Mucosa of descending colon (tissue), 3 donors: ENCODE data around the gene CALML3. TPM values are rescaled to one million over a fixed set of nuclear protein-coding genes. Genes with fewer than 3 reads are reported as not detected.

Source experiments
- ATAC-seq: fragments of 200-7000 bp; cut with Tn5 transposase; one replicate; pipeline ENCODE4 v1.9.1; 2020; ENCODE audit warnings: mild to moderate bottlenecking, moderate library complexity
- DNase-seq, 3 donors: peaks; one replicate each; pipeline ENCODE4 v3.0.0-alpha.2; 2020
- H3K36me3 ChIP-seq: fragments of 200-600 bp; one replicate; pipeline ENCODE4 v1.8.0; 2021; ENCODE audit warnings: low read depth, mild to moderate bottlenecking
- H3K4me1 ChIP-seq: fragments of 200-600 bp; one replicate; pipeline ENCODE4 v1.8.0; 2021; ENCODE audit warnings: low read depth, mild to moderate bottlenecking
- H3K4me3 ChIP-seq: fragments of 200-600 bp; one replicate; pipeline ENCODE4 v1.8.0; 2021; ENCODE audit warnings: mild to moderate bottlenecking
- H3K9me3 ChIP-seq: fragments of 200-600 bp; one replicate; pipeline ENCODE4 v1.8.0; 2021; ENCODE audit warnings: mild to moderate bottlenecking
- intact Hi-C, 2 donors: fragments of 100-400 bp; cut with DNase I in 1 of 2; cut with micrococcal nuclease in 1 of 2; formaldehyde crosslinking; loops; one replicate each; pipeline versions ENCODE4 v1.11.0 to v1.11.1; 2022; cut with DNase I, micrococcal nuclease
- total RNA-seq, 3 donors: library from RNA; stranded (reverse); fragmentation: NEBNext Ultra II Directional in 2 of 3; extraction: Animal tissue kit (Norgen Biotek cat#: 25700) in 2 of 3; gene quantifications; one replicate each; pipeline versions ENCODE4 v1.2.1 to v1.2.4, GENCODE V29; 2021 to 2023
- TF ChIP-seq, protein P1 (sequence below): fragments of 200-600 bp; IDR thresholded peaks from one replicate; pipeline ENCODE4 v1.8.0; 2022; ENCODE audit warnings: antibody characterized with exemption, mild to moderate bottlenecking
- donor health status: DM: no; HTN: no; CAD: no; lungs with moderate emphysema.
- donor health status: DM: no; HTN: no; CAD: no.
- donor health status: DM: no; HTN: yes; CAD: no.

The CALML3 gene
- total RNA-seq, 3 donors from 2014 or later = 0.09 to 0.17 TPM; not detected in 1

DNA sequence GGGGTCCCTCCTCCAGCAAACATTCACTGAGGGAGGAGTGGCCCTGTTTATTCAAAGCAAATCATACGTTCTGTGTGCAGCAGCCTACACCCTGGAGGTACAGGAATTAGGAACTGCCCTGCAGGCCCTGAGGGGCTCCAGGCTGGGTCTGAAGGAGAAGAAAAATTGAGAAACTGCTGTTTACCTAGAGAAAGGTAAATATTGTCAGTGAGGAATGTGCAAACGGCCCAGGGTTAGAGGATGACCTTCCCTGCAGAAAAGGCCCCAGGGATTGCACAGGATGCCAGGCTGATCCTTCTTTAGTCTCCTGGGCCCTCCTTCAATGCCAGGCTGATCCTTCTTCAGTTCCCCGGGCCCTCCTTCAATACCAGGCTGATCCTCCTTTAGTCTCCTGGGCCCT, 31.1 kb upstream of the CALML3 start:
- H3K4me1 ChIP-seq = no peaks in the 10 kb centered on the region
- intact Hi-C loops = no loop called here
- no peak overlapping the region for H3K4me3 ChIP-seq
- TF ChIP-seq, protein P1, sequence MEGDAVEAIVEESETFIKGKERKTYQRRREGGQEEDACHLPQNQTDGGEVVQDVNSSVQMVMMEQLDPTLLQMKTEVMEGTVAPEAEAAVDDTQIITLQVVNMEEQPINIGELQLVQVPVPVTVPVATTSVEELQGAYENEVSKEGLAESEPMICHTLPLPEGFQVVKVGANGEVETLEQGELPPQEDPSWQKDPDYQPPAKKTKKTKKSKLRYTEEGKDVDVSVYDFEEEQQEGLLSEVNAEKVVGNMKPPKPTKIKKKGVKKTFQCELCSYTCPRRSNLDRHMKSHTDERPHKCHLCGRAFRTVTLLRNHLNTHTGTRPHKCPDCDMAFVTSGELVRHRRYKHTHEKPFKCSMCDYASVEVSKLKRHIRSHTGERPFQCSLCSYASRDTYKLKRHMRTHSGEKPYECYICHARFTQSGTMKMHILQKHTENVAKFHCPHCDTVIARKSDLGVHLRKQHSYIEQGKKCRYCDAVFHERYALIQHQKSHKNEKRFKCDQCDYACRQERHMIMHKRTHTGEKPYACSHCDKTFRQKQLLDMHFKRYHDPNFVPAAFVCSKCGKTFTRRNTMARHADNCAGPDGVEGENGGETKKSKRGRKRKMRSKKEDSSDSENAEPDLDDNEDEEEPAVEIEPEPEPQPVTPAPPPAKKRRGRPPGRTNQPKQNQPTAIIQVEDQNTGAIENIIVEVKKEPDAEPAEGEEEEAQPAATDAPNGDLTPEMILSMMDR = no peak
- H3K9me3 ChIP-seq = peaks cover 6% of the 10 kb centered on the region
- ATAC-seq (no peak), DNase-seq (no peak)
- H3K36me3 ChIP-seq = no peaks in the 10 kb centered on the region

DNA sequence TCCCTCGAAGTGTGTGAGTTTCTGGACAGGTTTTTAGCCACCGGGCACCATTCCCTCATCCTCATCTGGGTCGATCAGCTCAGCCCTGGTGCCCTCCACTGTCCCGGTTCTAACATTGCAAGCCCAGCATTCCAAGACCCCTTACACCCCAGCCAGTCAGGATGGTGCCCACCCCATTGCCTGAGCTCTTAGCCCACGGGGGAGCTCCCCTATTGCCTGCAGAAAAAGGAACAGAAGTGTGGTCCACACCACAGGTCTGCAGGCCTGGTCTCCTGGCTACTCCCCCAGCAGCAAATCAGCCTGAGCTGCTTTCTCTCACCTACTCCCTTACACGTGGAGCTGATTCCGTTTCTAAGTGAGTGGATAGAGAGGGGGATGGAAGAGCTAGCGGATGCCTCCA, 30.1 kb upstream of the CALML3 start:
- peaks cover 6% of the 10 kb centered on the region for H3K9me3 ChIP-seq
- H3K36me3 ChIP-seq = no peaks in the 10 kb centered on the region
- H3K4me3 ChIP-seq = no peak overlapping the region
- DNase-seq (no peak), ATAC-seq (no peak)
- no peaks in the 10 kb centered on the region for H3K4me1 ChIP-seq
- intact Hi-C loops = no loop called here
- TF ChIP-seq, protein P1 = no peak

DNA sequence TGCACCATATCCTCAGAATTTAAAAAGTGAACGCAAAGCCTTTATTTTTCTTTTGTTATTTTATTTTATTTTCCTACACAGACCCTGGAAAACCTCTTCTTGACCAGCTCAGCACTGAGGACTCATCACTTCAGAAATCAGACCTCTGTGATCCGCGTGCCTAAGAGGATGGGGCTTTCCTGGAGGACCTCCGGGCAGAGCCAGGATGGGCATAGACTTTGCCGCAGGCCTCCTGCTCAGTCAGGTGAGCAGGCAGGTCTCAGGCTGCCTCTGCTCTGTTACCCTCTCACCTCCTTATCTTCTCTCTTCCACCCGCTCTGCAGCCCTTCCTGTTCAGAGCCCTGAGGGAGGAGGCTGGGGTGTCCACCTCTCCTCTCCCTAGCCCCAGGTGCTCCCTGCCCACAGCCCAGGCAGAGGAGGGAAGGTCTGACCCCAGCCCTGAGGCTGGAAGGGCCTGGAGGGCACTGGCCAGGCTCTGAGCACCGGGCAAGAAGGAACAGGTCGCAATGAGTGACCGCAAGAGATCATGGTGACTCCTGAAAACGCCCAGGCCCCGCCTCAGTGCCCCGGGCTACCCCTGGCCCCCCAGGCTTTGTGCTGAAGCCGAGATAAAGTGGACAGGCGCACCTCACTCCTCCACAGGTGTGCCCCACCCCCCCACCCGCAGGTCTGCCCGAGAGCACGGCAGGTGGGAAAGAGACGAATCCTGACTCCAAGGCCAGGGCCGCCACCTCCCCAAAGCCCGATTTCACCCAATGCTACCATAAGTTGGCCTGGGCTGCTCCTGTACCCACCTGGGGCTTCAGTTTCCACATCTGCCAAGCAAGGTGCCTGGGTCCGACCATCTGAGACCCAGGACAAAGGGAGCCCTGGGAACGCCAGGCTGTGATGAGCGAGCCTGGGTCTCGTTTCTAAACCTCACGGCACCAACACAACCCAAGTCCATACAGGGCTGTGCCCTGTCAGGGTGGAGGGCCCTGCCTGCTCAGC, 28.2 kb upstream of the CALML3 start:
- DNase-seq (no peak), ATAC-seq (no peak)
- H3K9me3 ChIP-seq = peaks cover 6% of the 10 kb centered on the region
- no peaks in the 10 kb centered on the region for H3K4me1 ChIP-seq
- intact Hi-C loops = no loop called here
- H3K36me3 ChIP-seq = no peaks in the 10 kb centered on the region
- no peak overlapping the region for H3K4me3 ChIP-seq
- TF ChIP-seq, protein P1 = no peak

DNA sequence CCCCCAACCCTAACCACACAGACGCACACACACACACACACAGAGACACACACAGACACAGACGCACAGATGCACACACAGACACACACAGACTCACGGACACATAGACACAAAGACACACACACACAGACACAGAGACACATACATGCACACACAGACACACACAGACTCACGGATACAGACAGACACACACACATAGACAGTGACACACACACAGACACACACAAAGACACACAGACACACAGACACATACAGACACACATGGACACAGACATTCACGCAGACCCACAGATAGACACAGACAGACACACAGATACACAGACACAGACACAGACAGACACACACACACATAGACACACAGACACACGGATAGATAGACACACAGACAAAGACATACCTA, 27.5 kb upstream of the CALML3 start:
- peaks cover 4% of the 10 kb centered on the region for H3K9me3 ChIP-seq
- no peaks in the 10 kb centered on the region for H3K36me3 ChIP-seq
- intact Hi-C loops = no loop called here
- no peaks in the 10 kb centered on the region for H3K4me1 ChIP-seq
- ATAC-seq (no peak), DNase-seq (no peak)
- TF ChIP-seq, protein P1 = no peak
- no peak overlapping the region for H3K4me3 ChIP-seq

GRCh38 chr10:5497948-5498730, 26.6 kb upstream of the CALML3 start:
- intact Hi-C loops = no loop called here
- DNase-seq (no peak), ATAC-seq (no peak)
- Histone ChIP-seq H3K9me3 (no peaks in the 10 kb centered on the region), H3K4me3 (no peak overlapping the region), H3K4me1 (peaks cover 6% of the 10 kb centered on the region), H3K36me3 (no peaks in the 10 kb centered on the region)
- TF ChIP-seq, protein P1 = no peak
